Prostate gland (tissue), 2 donors: Measurements from ENCODE around the gene C9orf43.

ENCODE experiments used
- POLR2AphosphoS5 ChIP-seq: sonication (generic); formaldehyde crosslinking; IDR thresholded peaks from one replicate; pipeline ENCODE4 v1.6.1; 2017; ENCODE audit warnings: antibody characterized with exemption
- TF ChIP-seq, protein P1 (sequence below), 4 experiments: fragments of 200-600 bp in 2 of 4; fragments of 450-650 bp in 2 of 4; sonication (generic) in 2 of 4; IDR thresholded peaks; 1 replicate in 3 of 4; 2 replicates in 1 of 4; pipeline ENCODE4 v1.5.1; 2016 to 2019; ENCODE audit warnings: antibody characterized with exemption in 4 of 4, mild to moderate bottlenecking in 2 of 4, moderate library complexity in 2 of 4

DNA sequence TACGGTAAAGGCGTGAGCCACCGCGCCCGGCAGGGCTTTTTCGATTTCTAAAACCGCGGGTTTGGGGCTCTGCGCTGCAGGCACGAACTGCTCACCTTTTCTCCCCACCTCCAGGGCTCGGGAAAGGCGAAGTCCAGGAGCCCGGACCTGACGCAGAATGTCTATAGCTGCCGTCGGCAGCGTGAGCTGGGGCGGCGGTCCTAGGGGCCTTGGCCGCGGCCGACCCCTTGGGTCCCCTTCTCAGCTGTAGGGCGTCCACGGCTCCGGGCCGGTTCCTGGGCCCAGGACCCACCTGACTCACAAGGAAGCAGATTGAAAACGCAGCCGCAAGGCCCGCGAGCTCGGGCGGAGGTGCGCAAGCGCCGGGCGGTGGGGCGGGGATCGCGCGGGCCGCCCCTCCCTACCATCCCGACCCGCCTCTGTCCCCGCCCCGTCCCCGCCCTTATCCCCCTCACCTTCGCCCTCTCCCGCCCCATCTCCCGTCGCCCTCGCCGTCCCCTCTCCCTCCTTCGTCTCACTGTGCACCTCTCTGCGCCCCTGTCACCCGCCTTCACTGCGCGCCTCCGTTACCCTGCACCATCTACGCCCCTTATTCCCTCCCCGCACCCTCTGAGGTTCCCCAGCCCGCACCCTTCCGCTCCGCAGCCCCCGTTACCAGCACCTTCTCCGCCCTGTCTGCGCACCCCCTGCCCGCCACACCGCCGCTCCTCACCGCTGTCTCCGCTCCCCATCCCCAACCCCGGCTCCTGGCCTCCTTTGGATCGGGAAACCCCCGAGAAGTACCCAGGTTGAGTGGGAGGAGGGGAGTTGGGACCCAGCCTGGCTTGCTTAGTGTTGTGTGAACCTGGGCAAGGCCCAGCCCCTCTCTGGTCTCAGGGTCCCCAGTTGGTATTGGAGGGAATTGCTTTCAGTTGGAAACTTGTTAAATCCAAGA is 33.6 kb upstream of the C9orf43 start, which contains the start of gene HDHD3:
- TF ChIP-seq, protein P1, sequence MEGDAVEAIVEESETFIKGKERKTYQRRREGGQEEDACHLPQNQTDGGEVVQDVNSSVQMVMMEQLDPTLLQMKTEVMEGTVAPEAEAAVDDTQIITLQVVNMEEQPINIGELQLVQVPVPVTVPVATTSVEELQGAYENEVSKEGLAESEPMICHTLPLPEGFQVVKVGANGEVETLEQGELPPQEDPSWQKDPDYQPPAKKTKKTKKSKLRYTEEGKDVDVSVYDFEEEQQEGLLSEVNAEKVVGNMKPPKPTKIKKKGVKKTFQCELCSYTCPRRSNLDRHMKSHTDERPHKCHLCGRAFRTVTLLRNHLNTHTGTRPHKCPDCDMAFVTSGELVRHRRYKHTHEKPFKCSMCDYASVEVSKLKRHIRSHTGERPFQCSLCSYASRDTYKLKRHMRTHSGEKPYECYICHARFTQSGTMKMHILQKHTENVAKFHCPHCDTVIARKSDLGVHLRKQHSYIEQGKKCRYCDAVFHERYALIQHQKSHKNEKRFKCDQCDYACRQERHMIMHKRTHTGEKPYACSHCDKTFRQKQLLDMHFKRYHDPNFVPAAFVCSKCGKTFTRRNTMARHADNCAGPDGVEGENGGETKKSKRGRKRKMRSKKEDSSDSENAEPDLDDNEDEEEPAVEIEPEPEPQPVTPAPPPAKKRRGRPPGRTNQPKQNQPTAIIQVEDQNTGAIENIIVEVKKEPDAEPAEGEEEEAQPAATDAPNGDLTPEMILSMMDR (IDR thresholded peaks at IDR 0.05): peak in 2 of 4 experiments; percentile 9 to 25
- TF ChIP-seq POLR2AphosphoS5: peak; percentile 88
